Neural progenitor cell (in vitro differentiated cells): ENCODE measurements around the gene SLC25A19.

Experiments used
- CTCF ChIP-seq: fragments of 200-600 bp; sonication (generic); IDR thresholded peaks from 2 replicates; pipeline ENCODE4 v1.5.1; 2017; ENCODE audit warnings: antibody characterized with exemption, mild to moderate bottlenecking
- EZH2 ChIP-seq: fragments of 200-600 bp; sonication (generic); IDR thresholded peaks from 2 replicates; pipeline ENCODE4 v1.6.1; 2017; ENCODE audit warnings: antibody characterized with exemption, mild to moderate bottlenecking, moderate library complexity

- TF ChIP-seq CTCF: no peak
- no peak for TF ChIP-seq EZH2
Measured at GRCh38 chr17:75267153-75267410, 22.2 kb downstream of the SLC25A19 start.
